ENCODE results near the gene THY1.

Gene THY1

DNA sequence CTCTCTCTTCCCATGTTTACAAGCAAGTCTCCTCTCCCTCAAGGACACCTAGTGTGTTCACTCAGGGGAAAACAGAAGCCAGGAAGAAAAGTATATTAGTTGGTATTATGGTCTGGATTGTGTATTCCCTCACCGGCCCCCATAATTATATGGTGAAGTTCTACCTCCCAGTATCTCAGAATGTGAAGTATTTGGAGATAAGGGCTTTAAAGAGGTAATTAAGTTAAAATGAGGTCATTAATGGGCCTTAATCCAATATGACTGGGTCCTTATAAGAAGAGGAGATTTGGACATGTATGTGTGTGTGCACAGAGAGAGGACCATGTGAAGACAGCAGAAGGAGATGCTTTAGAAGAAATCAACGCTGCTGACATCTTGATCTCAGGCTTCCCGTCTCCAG lies 26.5 kb upstream of the THY1 start:
- TF ChIP-seq, protein P1, sequence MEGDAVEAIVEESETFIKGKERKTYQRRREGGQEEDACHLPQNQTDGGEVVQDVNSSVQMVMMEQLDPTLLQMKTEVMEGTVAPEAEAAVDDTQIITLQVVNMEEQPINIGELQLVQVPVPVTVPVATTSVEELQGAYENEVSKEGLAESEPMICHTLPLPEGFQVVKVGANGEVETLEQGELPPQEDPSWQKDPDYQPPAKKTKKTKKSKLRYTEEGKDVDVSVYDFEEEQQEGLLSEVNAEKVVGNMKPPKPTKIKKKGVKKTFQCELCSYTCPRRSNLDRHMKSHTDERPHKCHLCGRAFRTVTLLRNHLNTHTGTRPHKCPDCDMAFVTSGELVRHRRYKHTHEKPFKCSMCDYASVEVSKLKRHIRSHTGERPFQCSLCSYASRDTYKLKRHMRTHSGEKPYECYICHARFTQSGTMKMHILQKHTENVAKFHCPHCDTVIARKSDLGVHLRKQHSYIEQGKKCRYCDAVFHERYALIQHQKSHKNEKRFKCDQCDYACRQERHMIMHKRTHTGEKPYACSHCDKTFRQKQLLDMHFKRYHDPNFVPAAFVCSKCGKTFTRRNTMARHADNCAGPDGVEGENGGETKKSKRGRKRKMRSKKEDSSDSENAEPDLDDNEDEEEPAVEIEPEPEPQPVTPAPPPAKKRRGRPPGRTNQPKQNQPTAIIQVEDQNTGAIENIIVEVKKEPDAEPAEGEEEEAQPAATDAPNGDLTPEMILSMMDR (IDR thresholded peaks at IDR 0.05; ENCODE audit: extremely low read depth, missing control alignments): no peak

DNA sequence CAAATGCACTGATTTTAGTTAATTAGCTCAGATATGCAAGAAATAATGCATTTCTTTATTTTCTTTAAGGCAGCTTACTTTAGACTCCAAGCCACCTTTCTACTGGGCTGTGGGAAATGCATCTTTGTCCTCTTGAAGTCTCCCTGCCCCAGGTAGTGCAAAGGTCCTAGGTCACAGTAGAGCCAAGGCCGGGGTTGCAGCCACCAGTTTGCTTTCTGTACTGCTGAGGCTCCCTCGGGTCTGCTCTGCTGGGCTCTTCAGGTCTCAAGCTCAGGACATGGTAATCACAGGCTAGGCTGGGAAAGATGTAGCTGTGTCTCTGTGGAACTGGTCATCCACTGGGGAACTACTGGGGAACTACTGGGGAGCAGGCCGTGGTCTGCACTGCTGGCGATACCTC lies 25.4 kb upstream of the THY1 start:
- no peak for DNase-seq (ENCODE audit: low spot score)
- TF ChIP-seq, protein P1 (IDR thresholded peaks at IDR 0.05; ENCODE audit: extremely low read depth, missing control alignments): no peak

More for the DNA sequence above, 26.5 kb upstream of the THY1 start:
- no peak for DNase-seq (ENCODE audit: low spot score)

DNA sequence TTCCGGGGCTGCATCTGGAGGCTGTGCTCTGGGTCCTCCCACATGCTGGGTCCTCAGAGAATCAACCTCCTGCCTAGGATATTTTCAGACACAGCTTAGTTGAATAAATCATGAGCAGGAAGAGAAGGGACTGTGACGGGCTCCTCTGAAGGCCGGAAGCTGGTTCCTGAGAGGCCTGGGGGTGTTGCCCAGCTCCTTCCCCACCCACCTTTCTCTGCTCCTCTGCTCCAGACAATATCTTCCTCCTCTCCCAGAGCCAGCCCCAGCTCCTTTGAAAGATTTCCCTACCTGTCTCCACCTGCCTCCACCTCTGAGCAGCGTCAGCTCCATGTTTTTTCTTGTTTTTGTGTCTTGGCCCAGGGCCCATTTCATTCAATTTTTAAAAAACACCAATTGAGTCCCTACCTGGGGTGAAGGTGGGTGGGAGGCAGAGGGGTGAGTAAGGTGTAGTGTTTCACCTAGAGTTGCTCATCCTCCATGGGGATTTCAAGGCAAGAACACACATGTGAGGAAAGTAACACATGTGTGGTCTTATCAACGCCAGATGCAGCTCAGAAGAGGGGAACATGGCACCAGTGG lies 24.8 kb upstream of the THY1 start:
- no peak for DNase-seq (ENCODE audit: low spot score)
- TF ChIP-seq, protein P1 (IDR thresholded peaks at IDR 0.05; ENCODE audit: extremely low read depth, missing control alignments): no peak

DNA sequence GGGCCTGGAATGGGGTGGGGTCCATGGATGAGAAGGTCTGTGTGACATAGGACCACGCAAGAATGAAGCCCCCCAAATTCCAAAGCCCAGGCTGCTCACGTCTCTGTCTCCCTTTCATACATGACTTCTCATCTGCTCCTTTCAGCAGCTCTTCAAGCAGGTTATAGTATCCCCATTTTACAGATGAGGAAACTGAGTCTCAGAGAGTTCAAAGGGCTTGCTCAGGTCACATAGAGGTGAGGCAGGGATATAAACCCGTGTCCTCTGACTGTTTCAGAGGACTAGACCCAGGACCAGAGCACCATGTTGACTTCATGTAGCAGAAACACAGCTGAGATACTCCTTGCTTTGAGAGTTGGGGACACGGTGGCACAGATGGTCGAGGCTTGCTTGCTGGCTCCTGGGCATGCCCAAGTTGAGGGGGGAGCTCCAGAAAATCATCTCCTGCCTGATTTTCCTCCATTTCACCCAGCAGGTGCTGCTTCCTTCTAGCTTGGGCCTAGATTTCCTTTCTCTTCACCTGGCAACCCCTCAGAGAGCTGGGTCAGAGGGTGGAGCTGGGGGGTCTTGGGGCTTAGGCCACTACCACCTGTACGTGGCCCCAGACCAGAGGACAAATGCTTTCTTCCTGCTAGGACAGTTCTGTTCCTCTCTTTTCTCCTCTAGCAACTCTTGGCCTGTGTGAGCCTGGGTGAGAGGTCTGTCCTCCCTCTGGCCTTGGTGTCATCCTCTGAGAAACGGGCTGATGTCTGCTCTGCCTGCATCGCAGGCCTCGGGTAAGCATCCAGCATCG lies 24.1 kb upstream of the THY1 start:
- TF ChIP-seq, protein P1 (IDR thresholded peaks at IDR 0.05; ENCODE audit: extremely low read depth, missing control alignments): no peak

DNA sequence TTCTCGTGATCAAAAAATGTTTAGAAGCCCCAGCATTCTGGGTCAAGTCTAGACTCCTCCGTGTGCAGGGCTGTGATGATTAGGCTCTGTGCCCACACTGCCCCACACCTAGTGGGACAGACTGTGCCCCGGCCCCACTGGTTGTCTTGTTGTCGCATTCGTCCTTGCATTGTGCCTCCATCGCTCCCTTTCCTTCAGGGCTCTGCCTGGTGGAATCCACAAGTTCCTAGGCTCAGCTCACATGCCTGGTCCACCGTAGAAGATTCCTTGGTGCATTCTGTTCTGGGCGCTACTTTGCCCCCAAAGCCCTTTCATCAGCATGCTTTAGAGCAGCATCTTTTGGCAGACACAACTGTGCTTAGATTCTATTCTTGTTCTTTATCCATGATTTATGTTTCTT lies 23.5 kb upstream of the THY1 start:
- DNase-seq (ENCODE audit: low spot score): no peak
- TF ChIP-seq, protein P1 (IDR thresholded peaks at IDR 0.05; ENCODE audit: extremely low read depth, missing control alignments): no peak

More for the DNA sequence above, 24.1 kb upstream of the THY1 start:
- DNase-seq (ENCODE audit: low spot score): no peak

DNA sequence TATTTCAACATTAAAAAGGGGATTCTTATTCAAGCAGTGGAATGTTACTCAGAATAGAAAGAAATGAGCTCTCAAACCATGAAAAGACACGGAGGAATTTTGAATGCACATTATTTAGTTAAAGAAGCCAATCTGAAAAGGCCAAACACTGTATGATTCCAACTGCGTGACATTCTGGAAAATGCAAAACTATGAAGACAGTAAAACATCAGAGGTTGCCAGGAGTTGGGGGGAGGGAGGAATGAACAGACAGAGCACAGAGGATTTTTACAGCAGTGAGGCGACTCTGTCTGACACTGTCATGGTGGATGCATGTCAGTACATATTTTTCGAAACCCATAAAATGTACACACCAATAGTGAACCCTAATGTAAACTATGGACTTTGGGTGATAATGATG lies 22.9 kb upstream of the THY1 start:
- TF ChIP-seq, protein P1 (IDR thresholded peaks at IDR 0.05; ENCODE audit: extremely low read depth, missing control alignments): no peak
- no peak for DNase-seq (ENCODE audit: low spot score)

DNA sequence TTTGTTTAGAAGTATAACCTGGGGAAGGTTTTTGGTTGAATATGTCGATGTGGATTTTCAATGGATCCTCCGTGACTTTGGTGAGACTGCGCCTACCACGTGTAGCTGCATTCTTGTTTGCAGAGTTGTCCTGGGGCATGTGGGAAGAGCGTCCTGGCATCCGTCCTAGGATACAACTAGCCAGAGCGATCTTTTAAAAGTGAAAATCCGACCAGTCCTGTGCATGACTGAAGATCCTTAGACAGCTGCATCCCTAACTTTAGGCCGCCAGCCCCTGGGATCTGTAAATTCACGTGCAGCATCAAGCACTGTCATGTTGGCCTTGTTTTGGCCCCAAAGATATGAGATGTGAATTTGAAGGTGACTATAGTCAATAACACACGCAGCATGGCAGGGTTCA lies 22.4 kb upstream of the THY1 start:
- DNase-seq (ENCODE audit: low spot score): no peak
- TF ChIP-seq, protein P1 (IDR thresholded peaks at IDR 0.05; ENCODE audit: extremely low read depth, missing control alignments): no peak
